RWPE1 (cell line): ENCODE measurements around the gene SARM1.

ENCODE experiments used
- CTCF ChIA-PET: fragments of 350-600 bp; sonication (Branson Sonifier 250); formaldehyde crosslinking; extraction: SDS; loops from one replicate; lab custom pipeline; 2021; lab: Yijun Ruan, JAX
- POLR2A ChIA-PET: fragments of 400-600 bp; formaldehyde crosslinking; extraction: SDS; loops from one replicate; lab custom pipeline; 2020; ENCODE audit warnings: antibody characterized with exemption; ENCODE audit not compliant: low non-redundant PET; lab: Yijun Ruan, JAX
- DNase-seq: peaks from one replicate; pipeline ENCODE4 v3.0.0; 2012; ENCODE audit warnings: low spot score
- H3K27ac ChIP-seq: fragments of 450-650 bp; 2 replicates; pipeline ENCODE4 v1.5.1; 2017
- TF ChIP-seq, protein P1 (sequence below): fragments of 450-650 bp; conservative IDR thresholded peaks from 2 replicates; pipeline ENCODE4 v1.5.1; 2017; ENCODE audit warnings: low read depth, mild to moderate bottlenecking

Gene SARM1

GRCh38 chr17:28394337-28395116 is 23.0 kb downstream of the SARM1 start:
- CTCF ChIA-PET = interaction anchor here (0.6 to 1.5 kb wide), 2 partner anchors 22 to 148 kb away, joined by 3 to 7 read pairs; no protein-coding TSS in a partner anchor
- H3K27ac ChIP-seq = no peak overlapping the region
- no peak for DNase-seq
- TF ChIP-seq, protein P1, sequence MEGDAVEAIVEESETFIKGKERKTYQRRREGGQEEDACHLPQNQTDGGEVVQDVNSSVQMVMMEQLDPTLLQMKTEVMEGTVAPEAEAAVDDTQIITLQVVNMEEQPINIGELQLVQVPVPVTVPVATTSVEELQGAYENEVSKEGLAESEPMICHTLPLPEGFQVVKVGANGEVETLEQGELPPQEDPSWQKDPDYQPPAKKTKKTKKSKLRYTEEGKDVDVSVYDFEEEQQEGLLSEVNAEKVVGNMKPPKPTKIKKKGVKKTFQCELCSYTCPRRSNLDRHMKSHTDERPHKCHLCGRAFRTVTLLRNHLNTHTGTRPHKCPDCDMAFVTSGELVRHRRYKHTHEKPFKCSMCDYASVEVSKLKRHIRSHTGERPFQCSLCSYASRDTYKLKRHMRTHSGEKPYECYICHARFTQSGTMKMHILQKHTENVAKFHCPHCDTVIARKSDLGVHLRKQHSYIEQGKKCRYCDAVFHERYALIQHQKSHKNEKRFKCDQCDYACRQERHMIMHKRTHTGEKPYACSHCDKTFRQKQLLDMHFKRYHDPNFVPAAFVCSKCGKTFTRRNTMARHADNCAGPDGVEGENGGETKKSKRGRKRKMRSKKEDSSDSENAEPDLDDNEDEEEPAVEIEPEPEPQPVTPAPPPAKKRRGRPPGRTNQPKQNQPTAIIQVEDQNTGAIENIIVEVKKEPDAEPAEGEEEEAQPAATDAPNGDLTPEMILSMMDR = no peak
- POLR2A ChIA-PET = no interaction called here

DNA sequence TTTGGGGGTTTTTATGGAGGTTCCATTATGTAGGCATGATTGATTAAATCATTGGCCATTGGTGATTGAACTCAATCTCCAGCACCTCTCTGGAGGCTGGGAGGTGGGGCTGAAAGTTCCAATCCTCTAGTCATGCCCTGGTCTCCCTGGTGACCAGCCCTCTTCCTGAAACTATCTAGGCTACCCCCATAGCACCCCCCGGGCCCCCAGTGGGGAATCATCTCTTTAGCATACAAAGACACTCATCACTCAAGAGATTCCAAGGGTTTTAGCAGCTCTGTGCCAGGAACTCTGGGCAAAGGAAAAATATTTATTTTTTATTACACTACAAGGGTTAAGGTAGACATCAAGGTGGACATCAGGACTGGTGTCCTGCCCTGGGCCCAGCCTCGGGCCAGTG is 23.9 kb downstream of the SARM1 start:
- ChIA-PET CTCF (interaction anchor here (0.6 to 1.5 kb wide), 2 partner anchors 21 to 147 kb away, joined by 3 to 7 read pairs; no protein-coding TSS in a partner anchor), POLR2A (interaction anchor here (1.3 kb wide), 1 partner anchor 12 kb away, joined by 3 read pairs; no protein-coding TSS in a partner anchor)
- no peak for DNase-seq
- TF ChIP-seq, protein P1 = no peak
- peak overlapping the region; percentile 45; the same call in 1 of the 2 replicates for H3K27ac ChIP-seq

GRCh38 chr17:28395968-28396367 is 24.5 kb downstream of the SARM1 start:
- peak overlapping the region; percentile 45 for H3K27ac ChIP-seq
- no peak for DNase-seq
- TF ChIP-seq, protein P1 = no peak
- ChIA-PET CTCF (no interaction called here), POLR2A (interaction anchor here (1.3 kb wide), 1 partner anchor 12 kb away, joined by 3 read pairs; no protein-coding TSS in a partner anchor)

DNA sequence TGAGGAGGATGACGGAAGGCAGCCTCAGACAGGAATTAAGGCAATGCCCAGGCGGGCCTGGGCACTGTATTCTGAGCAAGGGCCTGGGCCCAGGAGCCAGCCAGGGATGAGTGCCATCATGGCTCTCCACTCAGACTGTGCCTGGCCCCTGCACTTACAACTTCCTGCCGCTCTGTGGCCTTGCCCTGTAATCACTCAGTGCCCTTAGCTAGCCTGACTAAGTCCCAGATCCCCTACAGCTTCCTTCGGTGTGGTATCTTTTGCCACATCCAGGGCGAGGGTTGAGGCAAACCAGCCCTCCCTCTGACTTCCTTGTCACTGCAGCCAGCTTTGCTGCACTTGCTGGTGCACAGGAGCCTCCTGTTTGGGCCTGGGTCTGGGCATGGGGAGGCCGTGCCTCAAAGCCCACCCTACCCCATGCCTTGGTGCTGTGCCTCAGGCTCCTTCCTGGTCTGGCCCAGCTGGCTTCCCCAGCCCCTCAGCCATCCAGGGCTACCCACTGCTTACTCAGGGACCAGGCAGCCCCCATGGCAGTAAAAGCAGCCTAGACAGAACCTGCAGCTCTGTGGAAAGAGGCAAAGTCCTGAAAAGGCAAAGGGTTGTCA is 25.2 kb downstream of the SARM1 start:
- no peak for DNase-seq
- ChIA-PET CTCF (interaction anchor here (0.6 kb wide), 1 partner anchor 778 kb away, joined by 4 read pairs; no protein-coding TSS in a partner anchor), POLR2A (interaction anchor here (1.3 kb wide), 1 partner anchor 11 kb away, joined by 3 read pairs; no protein-coding TSS in a partner anchor)
- peak overlapping the region; percentile 45 for H3K27ac ChIP-seq
- TF ChIP-seq, protein P1 = no peak

GRCh38 chr17:28397275-28397674 is 25.8 kb downstream of the SARM1 start:
- TF ChIP-seq, protein P1 = no peak
- peak overlapping the region; percentile 45; the same call in 1 of the 2 replicates for H3K27ac ChIP-seq
- ChIA-PET CTCF (no interaction called here), POLR2A (no interaction called here)
- DNase-seq = no peak

GRCh38 chr17:28397687-28398279 is 26.3 kb downstream of the SARM1 start:
- ChIA-PET CTCF (no interaction called here), POLR2A (no interaction called here)
- H3K27ac ChIP-seq = peak overlapping the region; percentile 31
- TF ChIP-seq, protein P1 = no peak
- DNase-seq = no peak
